ENCODE results near the gene KLF13.

Gene KLF13

GRCh38 chr15:31295658-31296057, 31.0 kb upstream of the KLF13 start:
- no peak for TF ChIP-seq CTCF (conservative IDR thresholded peaks at IDR 0.05; ENCODE audit: low read depth, low read length)
- no peak for DNase-seq (ENCODE audit: low read depth)
- no peak overlapping the region for H3K4me3 ChIP-seq (ENCODE audit: low read length)

- H3K4me3 ChIP-seq (ENCODE audit: low read length), result no peak overlapping the region
- TF ChIP-seq CTCF (conservative IDR thresholded peaks at IDR 0.05; ENCODE audit: low read depth, low read length), result no peak
- no peak for DNase-seq (ENCODE audit: low read depth)
These were observed 30.4 kb upstream of the KLF13 start for GRCh38 chr15:31296219-31296645.

DNA sequence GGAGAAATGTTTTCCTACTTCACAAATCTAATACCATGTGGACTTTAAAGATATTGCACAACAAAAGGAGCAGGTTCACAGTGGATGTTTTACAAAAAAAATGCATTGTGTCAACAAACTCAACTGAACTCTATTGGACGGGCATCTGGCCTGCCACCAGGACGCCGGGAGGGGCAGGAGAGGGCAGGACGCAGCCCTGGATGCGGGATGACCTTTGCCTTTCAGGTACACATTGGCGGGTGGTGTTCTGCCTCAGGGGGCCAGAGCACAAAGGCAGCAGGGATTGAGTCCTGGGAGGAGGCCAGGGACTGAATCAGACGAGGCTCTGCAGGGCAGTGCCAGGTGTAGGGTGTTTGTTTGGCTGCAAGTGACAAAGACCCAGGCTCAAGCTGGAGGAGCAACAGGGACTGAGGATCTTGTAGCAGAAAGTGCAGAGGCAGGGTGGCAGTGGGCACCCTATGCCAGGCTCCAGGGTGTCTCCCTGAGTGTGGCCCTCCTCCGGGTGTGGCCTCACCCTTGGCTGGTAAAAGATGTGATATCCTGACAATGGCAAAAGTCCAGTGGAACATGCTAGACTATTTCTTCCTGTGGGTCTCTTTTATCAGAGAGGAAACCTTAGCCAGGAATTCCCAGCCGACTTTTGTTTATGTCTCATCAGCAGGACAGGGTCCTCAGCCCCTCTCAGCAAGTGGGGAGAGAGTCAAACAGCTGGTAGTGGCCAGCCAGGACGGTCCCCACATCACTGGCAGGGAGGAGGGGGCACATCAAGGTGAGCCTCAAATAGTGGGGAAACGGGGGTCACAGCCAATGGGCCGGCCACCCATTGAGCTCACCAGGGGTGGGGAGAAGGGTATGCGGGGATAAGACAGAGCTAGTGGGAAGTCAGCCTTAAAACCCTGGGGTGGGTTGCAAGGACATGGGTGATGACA, 29.7 kb upstream of the KLF13 start:
- TF ChIP-seq CTCF (conservative IDR thresholded peaks at IDR 0.05; ENCODE audit: low read depth, low read length), result no peak

DNA sequence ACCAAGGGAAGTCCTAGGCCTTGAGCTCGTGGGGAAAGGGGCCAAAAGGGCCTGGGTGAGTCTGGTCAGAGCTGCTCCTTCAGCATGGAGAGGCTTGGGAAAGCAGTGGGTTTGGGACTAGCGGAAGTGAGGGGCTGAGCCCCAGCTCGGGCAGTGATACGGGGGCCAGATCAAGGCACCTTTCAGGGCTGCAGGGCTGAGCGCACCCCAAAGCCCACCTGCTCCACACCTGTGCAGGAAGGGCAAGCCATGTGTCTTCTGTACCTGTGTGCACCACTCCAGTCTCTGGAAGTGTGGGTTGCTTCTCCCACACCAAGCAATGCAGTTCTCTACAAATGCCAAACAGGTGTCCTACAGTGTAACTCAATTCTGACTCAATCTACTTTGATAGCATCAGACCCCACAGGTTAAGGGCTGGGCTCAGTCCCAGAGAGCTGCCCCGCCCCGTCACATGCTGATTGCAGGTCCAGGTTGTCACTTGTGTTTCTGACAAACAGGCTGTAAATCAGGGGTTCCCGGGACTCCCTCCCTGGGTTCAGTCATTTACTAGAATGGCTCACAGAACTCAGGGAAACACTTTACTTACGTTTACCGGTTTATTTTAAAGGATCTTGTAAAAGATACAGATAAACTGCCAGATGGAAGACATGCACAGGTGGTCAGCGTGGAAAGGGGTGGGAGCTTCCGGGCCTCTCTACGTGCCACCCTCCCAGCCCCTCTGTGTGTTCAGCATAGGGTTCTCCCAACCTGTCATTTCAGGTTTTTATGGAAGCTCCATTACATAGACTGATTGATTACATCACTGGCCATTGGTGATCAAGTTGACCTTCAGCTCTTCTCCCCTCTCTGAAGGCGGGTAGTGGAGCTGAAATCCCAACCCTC, 28.8 kb upstream of the KLF13 start:
- no peak for DNase-seq (ENCODE audit: low read depth)
- H3K4me3 ChIP-seq (ENCODE audit: low read length), result no peak overlapping the region
- TF ChIP-seq CTCF (conservative IDR thresholded peaks at IDR 0.05; ENCODE audit: low read depth, low read length), result no peak

More for the DNA sequence above, 29.7 kb upstream of the KLF13 start:
- DNase-seq (ENCODE audit: low read depth), result no peak
- no peak overlapping the region for H3K4me3 ChIP-seq (ENCODE audit: low read length)

GRCh38 chr15:31298707-31299172, 27.9 kb upstream of the KLF13 start:
- no peak for TF ChIP-seq CTCF (conservative IDR thresholded peaks at IDR 0.05; ENCODE audit: low read depth, low read length)
- H3K4me3 ChIP-seq (ENCODE audit: low read length), result no peak overlapping the region
- DNase-seq (ENCODE audit: low read depth), result no peak

GRCh38 chr15:31300208-31300661, 26.4 kb upstream of the KLF13 start:
- no peak for DNase-seq (ENCODE audit: low read depth)
- TF ChIP-seq CTCF (conservative IDR thresholded peaks at IDR 0.05; ENCODE audit: low read depth, low read length), result no peak
- no peak overlapping the region for H3K4me3 ChIP-seq (ENCODE audit: low read length)
